HepG2 (cell line): ENCODE measurements around the gene SCAND1. TPM values are rescaled to one million over a fixed set of nuclear protein-coding genes. Genes with fewer than 3 reads are reported as not detected.

Experiments used
- ASH2L ChIP-seq: fragments of 300-600, 200-600 bp; sonication (generic); IDR thresholded peaks from 2 replicates; pipeline ENCODE4 v1.7.0; 2017; ENCODE audit warnings: low read depth, mild to moderate bottlenecking, moderate library complexity, mixed read lengths, low read length; ENCODE audit not compliant: insufficient read length
- BHLHE40 ChIP-seq: IDR thresholded peaks from 2 replicates; pipeline ENCODE4 v1.6.1; 2011; ENCODE audit warnings: low read length, improper control_type of control experiment
- CBX2 ChIP-seq, 2 experiments: fragments of 200-600 bp in 1 of 2; sonication (generic); formaldehyde crosslinking in 1 of 2; IDR thresholded peaks; 2 replicates each; pipeline versions ENCODE4 v1.7.0 to v1.8.1; 2018 to 2022; ENCODE audit warnings: low read depth in 2 of 2, low read length in 1 of 2, mild to moderate bottlenecking in 1 of 2, missing genetic modification reagents in 1 of 2
- FOXA1 ChIP-seq, 2 experiments: fragments of 450-650 bp in 1 of 2; sonication (generic) in 1 of 2; formaldehyde crosslinking in 1 of 2; IDR thresholded peaks; 2 replicates each; pipeline versions ENCODE4 v1.4.0 to v1.6.1; 2016 to 2020; ENCODE audit warnings: missing genetic modification reagents in 1 of 2
- GATAD2A ChIP-seq: IDR thresholded peaks from 2 replicates; pipeline ENCODE4 v1.6.1; 2016
- KDM4B ChIP-seq: sonication (generic); formaldehyde crosslinking; IDR thresholded peaks from 2 replicates; pipeline ENCODE4 v1.4.0; 2020; ENCODE audit warnings: missing genetic modification reagents
- MTF2 ChIP-seq: sonication (generic); formaldehyde crosslinking; IDR thresholded peaks from 2 replicates; pipeline ENCODE4 v1.5.0; 2020; ENCODE audit warnings: missing genetic modification reagents, borderline replicate concordance
- RARA ChIP-seq: IDR thresholded peaks from 2 replicates; pipeline ENCODE4 v1.6.1; 2016; ENCODE audit warnings: missing genetic modification reagents, missing compliant biosample characterization
- SKI ChIP-seq: fragments of 450-650 bp; IDR thresholded peaks from one replicate; pipeline ENCODE4 v1.6.1; 2018; ENCODE audit warnings: mild to moderate bottlenecking; ENCODE audit not compliant: partially characterized antibody
- SRY ChIP-seq: sonication (generic); formaldehyde crosslinking; IDR thresholded peaks from 2 replicates; pipeline ENCODE4 v1.8.0; 2022; ENCODE audit warnings: mild to moderate bottlenecking, missing genetic modification reagents
- ZFP36L1 ChIP-seq: sonication (generic); formaldehyde crosslinking; IDR thresholded peaks from 2 replicates; pipeline ENCODE4 v1.8.0; 2022; ENCODE audit warnings: mild to moderate bottlenecking, missing genetic modification reagents, moderate library complexity
- ZKSCAN1 ChIP-seq: fragments of 150-350 bp; IDR thresholded peaks from 2 replicates; pipeline ENCODE4 v1.6.1; 2014; ENCODE audit warnings: low read length
- ZNF124 ChIP-seq: sonication (generic); formaldehyde crosslinking; IDR thresholded peaks from 2 replicates; pipeline ENCODE4 v1.4.0; 2020; ENCODE audit warnings: missing genetic modification reagents
- ZNF660 ChIP-seq: sonication (generic); formaldehyde crosslinking; IDR thresholded peaks from 2 replicates; pipeline ENCODE4 v1.5.1; 2020; ENCODE audit warnings: mild to moderate bottlenecking, low read depth, missing genetic modification reagents, borderline replicate concordance
- ZNF674 ChIP-seq: sonication (generic); formaldehyde crosslinking; IDR thresholded peaks from 2 replicates; pipeline ENCODE4 v1.5.0; 2020; ENCODE audit warnings: low read depth, mild to moderate bottlenecking, missing genetic modification reagents
- ZNF781 ChIP-seq: sonication (generic); formaldehyde crosslinking; IDR thresholded peaks from 2 replicates; pipeline ENCODE4 v1.5.1; 2020; ENCODE audit warnings: borderline replicate concordance, mild to moderate bottlenecking, missing genetic modification reagents; ENCODE audit errors: not compliant biosample characterization
- ZZZ3 ChIP-seq: sonication (generic); formaldehyde crosslinking; IDR thresholded peaks from 2 replicates; pipeline ENCODE4 v1.4.0; 2020; ENCODE audit warnings: missing genetic modification reagents, mild to moderate bottlenecking, borderline replicate concordance
- polyA plus RNA-seq, 8 experiments: library from polyadenylated mRNA; depleted of rRNA in 3 of 8; stranded (reverse) in 7 of 8; unstranded in 1 of 8; fragments of >200 nt; fragmentation: Illumina TruSeq in 4 of 8; extraction: Trizol in 4 of 8; gene quantifications; 2 replicates each; pipeline versions ENCODE4 v1.2.1 to v1.2.3, GENCODE V29; 2011 to 2016; ENCODE audit warnings: low read depth in 4 of 8, missing spikeins in 1 of 8, mixed read lengths in 1 of 8; ENCODE audit not compliant: insufficient read depth in 1 of 8
- total RNA-seq, 5 experiments: library from RNA; depleted of rRNA; stranded (reverse); fragments of >200 nt; fragmentation: Illumina TruSeq; extraction: Trizol; gene quantifications; 2 replicates each; pipeline ENCODE4 v1.2.3, GENCODE V29; 2016; ENCODE audit warnings: low read depth in 1 of 5
- TF ChIP-seq, protein P1 (sequence below): sonication (generic); formaldehyde crosslinking; IDR thresholded peaks from 2 replicates; pipeline ENCODE4 v1.4.0; 2020; ENCODE audit warnings: missing genetic modification reagents
- TF ChIP-seq, protein P2 (sequence below): sonication (generic); formaldehyde crosslinking; IDR thresholded peaks from 2 replicates; pipeline ENCODE4 v1.4.0; 2020; ENCODE audit warnings: mild to moderate bottlenecking, missing genetic modification reagents, borderline replicate concordance
- TF ChIP-seq, protein P3 (sequence below): sonication (generic); formaldehyde crosslinking; IDR thresholded peaks from 2 replicates; pipeline ENCODE4 v1.4.0; 2020; ENCODE audit warnings: missing genetic modification reagents
- TF ChIP-seq, protein P4 (sequence below): sonication (generic); formaldehyde crosslinking; IDR thresholded peaks from 2 replicates; pipeline ENCODE4 v1.4.0; 2020; ENCODE audit warnings: mild to moderate bottlenecking, low read depth, missing genetic modification reagents
- TF ChIP-seq, protein P5 (sequence below): sonication (generic); formaldehyde crosslinking; IDR thresholded peaks from 2 replicates; pipeline ENCODE4 v1.5.0; 2020; ENCODE audit warnings: missing genetic modification reagents

The SCAND1 gene
- total and polyA plus RNA-seq, 2 of the 13 experiments (the other 11 are each of a cell fraction or from before 2014, with no cell fraction given) = 19.3 to 109 TPM

DNA sequence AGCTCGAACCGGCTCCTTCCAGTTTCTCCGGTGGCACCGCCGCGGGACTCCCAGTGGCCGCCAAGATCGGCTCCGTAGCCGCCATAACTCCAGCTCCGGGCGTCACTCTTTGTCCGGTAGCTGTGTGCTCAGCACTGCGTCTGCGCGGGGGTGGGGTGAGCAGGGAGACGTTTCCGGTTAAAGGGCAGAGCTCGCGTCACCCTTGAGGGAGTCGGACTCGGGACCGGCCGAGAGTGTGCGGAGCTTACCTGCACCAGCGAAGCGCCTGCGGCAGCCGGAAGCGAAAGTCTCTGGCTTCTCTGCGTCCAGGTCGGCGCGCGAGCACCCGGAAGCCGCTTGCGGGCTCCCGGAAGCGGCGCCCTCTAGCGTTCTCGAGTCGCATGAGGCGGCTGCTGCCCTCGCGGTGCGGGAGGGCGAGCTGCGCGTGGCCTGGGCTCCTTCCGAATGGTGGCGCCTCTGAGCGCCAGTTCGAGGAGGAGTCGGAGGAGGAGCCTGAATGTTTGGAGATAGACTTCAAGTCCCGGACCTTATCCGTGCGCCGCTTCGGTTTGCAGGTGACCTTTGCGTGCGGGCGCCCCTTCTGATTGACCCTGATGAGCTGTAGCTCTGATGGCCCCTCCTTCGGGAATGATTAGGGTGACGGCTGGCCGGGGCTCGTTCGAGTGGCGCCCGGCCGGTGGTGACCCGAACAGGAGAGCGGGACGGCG, at the start of gene SCAND1 (continued):
- 0 out of 2 replicates have a peak, but pooled peaks have one; percentile 44 for TF ChIP-seq ZNF660 (CRISPR knock-in tag)
- TF ChIP-seq ZZZ3 = peak; percentile 88; the same call in 1 of the 2 replicates
- TF ChIP-seq MTF2 (CRISPR knock-in tag) = no peak; the same call in 1 of the 2 replicates
- TF ChIP-seq ZNF674 = peak; percentile 97; the same call in 1 of the 2 replicates
- TF ChIP-seq GATAD2A (CRISPR knock-in tag) = peak; percentile 89
- peak; percentile 99 for TF ChIP-seq KDM4B (CRISPR knock-in tag)
- TF ChIP-seq SKI = peak; percentile 78
- TF ChIP-seq ZFP36L1 (CRISPR knock-in tag) = peak; percentile 98
- TF ChIP-seq, protein P1, sequence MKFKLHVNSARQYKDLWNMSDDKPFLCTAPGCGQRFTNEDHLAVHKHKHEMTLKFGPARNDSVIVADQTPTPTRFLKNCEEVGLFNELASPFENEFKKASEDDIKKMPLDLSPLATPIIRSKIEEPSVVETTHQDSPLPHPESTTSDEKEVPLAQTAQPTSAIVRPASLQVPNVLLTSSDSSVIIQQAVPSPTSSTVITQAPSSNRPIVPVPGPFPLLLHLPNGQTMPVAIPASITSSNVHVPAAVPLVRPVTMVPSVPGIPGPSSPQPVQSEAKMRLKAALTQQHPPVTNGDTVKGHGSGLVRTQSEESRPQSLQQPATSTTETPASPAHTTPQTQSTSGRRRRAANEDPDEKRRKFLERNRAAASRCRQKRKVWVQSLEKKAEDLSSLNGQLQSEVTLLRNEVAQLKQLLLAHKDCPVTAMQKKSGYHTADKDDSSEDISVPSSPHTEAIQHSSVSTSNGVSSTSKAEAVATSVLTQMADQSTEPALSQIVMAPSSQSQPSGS (CRISPR knock-in tag) = peak; percentile 96
- TF ChIP-seq, protein P2, sequence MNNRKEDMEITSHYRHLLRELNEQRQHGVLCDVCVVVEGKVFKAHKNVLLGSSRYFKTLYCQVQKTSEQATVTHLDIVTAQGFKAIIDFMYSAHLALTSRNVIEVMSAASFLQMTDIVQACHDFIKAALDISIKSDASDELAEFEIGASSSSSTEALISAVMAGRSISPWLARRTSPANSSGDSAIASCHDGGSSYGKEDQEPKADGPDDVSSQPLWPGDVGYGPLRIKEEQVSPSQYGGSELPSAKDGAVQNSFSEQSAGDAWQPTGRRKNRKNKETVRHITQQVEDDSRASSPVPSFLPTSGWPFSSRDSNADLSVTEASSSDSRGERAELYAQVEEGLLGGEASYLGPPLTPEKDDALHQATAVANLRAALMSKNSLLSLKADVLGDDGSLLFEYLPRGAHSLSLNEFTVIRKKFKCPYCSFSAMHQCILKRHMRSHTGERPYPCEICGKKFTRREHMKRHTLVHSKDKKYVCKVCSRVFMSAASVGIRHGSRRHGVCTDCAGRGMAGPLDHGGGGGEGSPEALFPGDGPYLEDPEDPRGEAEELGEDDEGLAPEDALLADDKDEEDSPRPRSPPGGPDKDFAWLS = peak; percentile 86; the same call in 1 of the 2 replicates
- no peak for TF ChIP-seq CBX2 (IDR thresholded peaks at IDR 0.05; ENCODE audit: low read depth, low read length)
- peak; percentile 55; the same call in 1 of the 2 replicates for TF ChIP-seq CBX2 (CRISPR knock-in tag; IDR thresholded peaks at IDR 0.05; ENCODE audit: low read depth)
- peak; percentile 71 for TF ChIP-seq RARA (CRISPR knock-in tag)
- TF ChIP-seq, protein P3, sequence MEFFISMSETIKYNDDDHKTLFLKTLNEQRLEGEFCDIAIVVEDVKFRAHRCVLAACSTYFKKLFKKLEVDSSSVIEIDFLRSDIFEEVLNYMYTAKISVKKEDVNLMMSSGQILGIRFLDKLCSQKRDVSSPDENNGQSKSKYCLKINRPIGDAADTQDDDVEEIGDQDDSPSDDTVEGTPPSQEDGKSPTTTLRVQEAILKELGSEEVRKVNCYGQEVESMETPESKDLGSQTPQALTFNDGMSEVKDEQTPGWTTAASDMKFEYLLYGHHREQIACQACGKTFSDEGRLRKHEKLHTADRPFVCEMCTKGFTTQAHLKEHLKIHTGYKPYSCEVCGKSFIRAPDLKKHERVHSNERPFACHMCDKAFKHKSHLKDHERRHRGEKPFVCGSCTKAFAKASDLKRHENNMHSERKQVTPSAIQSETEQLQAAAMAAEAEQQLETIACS = peak; percentile 81
- peak; percentile 90 for TF ChIP-seq ASH2L
- peak; percentile 68 for TF ChIP-seq BHLHE40
- TF ChIP-seq, protein P4, sequence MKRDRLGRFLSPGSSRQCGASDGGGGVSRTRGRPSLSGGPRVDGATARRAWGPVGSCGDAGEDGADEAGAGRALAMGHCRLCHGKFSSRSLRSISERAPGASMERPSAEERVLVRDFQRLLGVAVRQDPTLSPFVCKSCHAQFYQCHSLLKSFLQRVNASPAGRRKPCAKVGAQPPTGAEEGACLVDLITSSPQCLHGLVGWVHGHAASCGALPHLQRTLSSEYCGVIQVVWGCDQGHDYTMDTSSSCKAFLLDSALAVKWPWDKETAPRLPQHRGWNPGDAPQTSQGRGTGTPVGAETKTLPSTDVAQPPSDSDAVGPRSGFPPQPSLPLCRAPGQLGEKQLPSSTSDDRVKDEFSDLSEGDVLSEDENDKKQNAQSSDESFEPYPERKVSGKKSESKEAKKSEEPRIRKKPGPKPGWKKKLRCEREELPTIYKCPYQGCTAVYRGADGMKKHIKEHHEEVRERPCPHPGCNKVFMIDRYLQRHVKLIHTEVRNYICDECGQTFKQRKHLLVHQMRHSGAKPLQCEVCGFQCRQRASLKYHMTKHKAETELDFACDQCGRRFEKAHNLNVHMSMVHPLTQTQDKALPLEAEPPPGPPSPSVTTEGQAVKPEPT = peak; percentile 94
- peak; percentile 88 for TF ChIP-seq SRY (CRISPR knock-in tag)
- TF ChIP-seq ZNF124 = peak; percentile 94
- TF ChIP-seq FOXA1 (IDR thresholded peaks at IDR 0.05) = no peak
- peak; percentile 41 for TF ChIP-seq FOXA1 (CRISPR knock-in tag; IDR thresholded peaks at IDR 0.05)
- peak; percentile 96 for TF ChIP-seq ZNF781
- TF ChIP-seq, protein P5, sequence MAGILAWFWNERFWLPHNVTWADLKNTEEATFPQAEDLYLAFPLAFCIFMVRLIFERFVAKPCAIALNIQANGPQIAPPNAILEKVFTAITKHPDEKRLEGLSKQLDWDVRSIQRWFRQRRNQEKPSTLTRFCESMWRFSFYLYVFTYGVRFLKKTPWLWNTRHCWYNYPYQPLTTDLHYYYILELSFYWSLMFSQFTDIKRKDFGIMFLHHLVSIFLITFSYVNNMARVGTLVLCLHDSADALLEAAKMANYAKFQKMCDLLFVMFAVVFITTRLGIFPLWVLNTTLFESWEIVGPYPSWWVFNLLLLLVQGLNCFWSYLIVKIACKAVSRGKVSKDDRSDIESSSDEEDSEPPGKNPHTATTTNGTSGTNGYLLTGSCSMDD (CRISPR knock-in tag) = 0 out of 2 replicates have a peak, but pooled peaks have one; percentile 2
- peak; percentile 85 for TF ChIP-seq ZKSCAN1
